Measurements from ENCODE around the gene PTTG1IP.

Gene PTTG1IP

GRCh38 chr21:44815225-44815624 lies 58.3 kb downstream of the PTTG1IP start:
- Histone ChIP-seq H3K9me2 (replicated peaks; ENCODE audit: control insufficient read depth, low read length) (no peaks in the 10 kb centered on the region), H3K4me1 (ENCODE audit: control insufficient read depth, low read length) (peaks cover 12% of the 10 kb centered on the region), H3K4me3 (ENCODE audit: low read length) (no peak overlapping the region), H3K4me2 (ENCODE audit: low read length) (no peak overlapping the region), H3K27me3 (ENCODE audit: control insufficient read depth, low read length) (no peaks in the 10 kb centered on the region; the same call in 1 of the 2 replicates), H3K36me3 (ENCODE audit: control insufficient read depth, low read length) (peaks cover 11% of the 10 kb centered on the region), H3K79me2 (ENCODE audit: control insufficient read depth, low read length) (peaks cover 62% of the 10 kb centered on the region), H3K27ac (ENCODE audit: low read depth, low read length) (no peak overlapping the region), H3F3A (ENCODE audit: control insufficient read depth, insufficient read depth) (no peaks in the 10 kb centered on the region), H3K9me3 (ENCODE audit: control insufficient read depth, insufficient read depth, low read length) (no peaks in the 10 kb centered on the region), H4K20me1 (ENCODE audit: control insufficient read depth, insufficient read depth, low read depth, low read length) (peaks cover 16% of the 10 kb centered on the region; the same call in 1 of the 2 replicates)
- TF ChIP-seq CTCF (IDR thresholded peaks at IDR 0.05; ENCODE audit: low read depth, low read length, poor library complexity, severe bottlenecking) (no peak), EZH2phosphoT487 (IDR thresholded peaks at IDR 0.05; ENCODE audit: borderline replicate concordance, low read length) (no peak)

- peaks cover 16% of the 10 kb centered on the region; the same call in 1 of the 2 replicates for H4K20me1 ChIP-seq (ENCODE audit: control insufficient read depth, insufficient read depth, low read depth, low read length)
- H3K9me2 ChIP-seq (replicated peaks; ENCODE audit: control insufficient read depth, low read length) = no peaks in the 10 kb centered on the region
- H3F3A ChIP-seq (ENCODE audit: control insufficient read depth, insufficient read depth) = no peaks in the 10 kb centered on the region
- H3K4me3 ChIP-seq (ENCODE audit: low read length) = no peak overlapping the region
- H3K4me2 ChIP-seq (ENCODE audit: low read length) = no peak overlapping the region
- no peaks in the 10 kb centered on the region for H3K9me3 ChIP-seq (ENCODE audit: control insufficient read depth, insufficient read depth, low read length)
- peaks cover 12% of the 10 kb centered on the region for H3K4me1 ChIP-seq (ENCODE audit: control insufficient read depth, low read length)
- peaks cover 18% of the 10 kb centered on the region for H3K36me3 ChIP-seq (ENCODE audit: control insufficient read depth, low read length)
- no peak for TF ChIP-seq CTCF (IDR thresholded peaks at IDR 0.05; ENCODE audit: low read depth, low read length, poor library complexity, severe bottlenecking)
- TF ChIP-seq EZH2phosphoT487 (IDR thresholded peaks at IDR 0.05; ENCODE audit: borderline replicate concordance, low read length) = no peak
- H3K79me2 ChIP-seq (ENCODE audit: control insufficient read depth, low read length) = peaks cover 62% of the 10 kb centered on the region
- H3K27me3 ChIP-seq (ENCODE audit: control insufficient read depth, low read length) = no peaks in the 10 kb centered on the region; the same call in 1 of the 2 replicates
- no peak overlapping the region for H3K27ac ChIP-seq (ENCODE audit: low read depth, low read length)
Observed at GRCh38 chr21:44814498-44815023, 58.9 kb downstream of the PTTG1IP start.

- no peaks in the 10 kb centered on the region for H3K9me3 ChIP-seq (ENCODE audit: control insufficient read depth, insufficient read depth, low read length)
- peaks cover 25% of the 10 kb centered on the region for H3K36me3 ChIP-seq (ENCODE audit: control insufficient read depth, low read length)
- H3K9me2 ChIP-seq (replicated peaks; ENCODE audit: control insufficient read depth, low read length) = no peaks in the 10 kb centered on the region
- H3K79me2 ChIP-seq (ENCODE audit: control insufficient read depth, low read length) = peaks cover 62% of the 10 kb centered on the region
- peaks cover 16% of the 10 kb centered on the region; the same call in 1 of the 2 replicates for H4K20me1 ChIP-seq (ENCODE audit: control insufficient read depth, insufficient read depth, low read depth, low read length)
- peaks cover 10% of the 10 kb centered on the region for H3K4me1 ChIP-seq (ENCODE audit: control insufficient read depth, low read length)
- no peak overlapping the region for H3K4me3 ChIP-seq (ENCODE audit: low read length)
- no peaks in the 10 kb centered on the region for H3F3A ChIP-seq (ENCODE audit: control insufficient read depth, insufficient read depth)
- H3K27me3 ChIP-seq (ENCODE audit: control insufficient read depth, low read length) = no peaks in the 10 kb centered on the region; the same call in 1 of the 2 replicates
- TF ChIP-seq CTCF (IDR thresholded peaks at IDR 0.05; ENCODE audit: low read depth, low read length, poor library complexity, severe bottlenecking) (no peak), EZH2phosphoT487 (IDR thresholded peaks at IDR 0.05; ENCODE audit: borderline replicate concordance, low read length) (no peak)
- no peak overlapping the region for H3K27ac ChIP-seq (ENCODE audit: low read depth, low read length)
- no peak overlapping the region for H3K4me2 ChIP-seq (ENCODE audit: low read length)
Observed at GRCh38 chr21:44813727-44814126, 59.8 kb downstream of the PTTG1IP start.
